COLO668 (cell line): ENCODE measurements around the gene U2AF2.

Experiments used
- DNase-seq: peaks from one replicate; lab custom pipeline; 2025; ENCODE audit not compliant: unreplicated experiment; lab: John Stamatoyannopoulos, UW

Gene U2AF2

DNA sequence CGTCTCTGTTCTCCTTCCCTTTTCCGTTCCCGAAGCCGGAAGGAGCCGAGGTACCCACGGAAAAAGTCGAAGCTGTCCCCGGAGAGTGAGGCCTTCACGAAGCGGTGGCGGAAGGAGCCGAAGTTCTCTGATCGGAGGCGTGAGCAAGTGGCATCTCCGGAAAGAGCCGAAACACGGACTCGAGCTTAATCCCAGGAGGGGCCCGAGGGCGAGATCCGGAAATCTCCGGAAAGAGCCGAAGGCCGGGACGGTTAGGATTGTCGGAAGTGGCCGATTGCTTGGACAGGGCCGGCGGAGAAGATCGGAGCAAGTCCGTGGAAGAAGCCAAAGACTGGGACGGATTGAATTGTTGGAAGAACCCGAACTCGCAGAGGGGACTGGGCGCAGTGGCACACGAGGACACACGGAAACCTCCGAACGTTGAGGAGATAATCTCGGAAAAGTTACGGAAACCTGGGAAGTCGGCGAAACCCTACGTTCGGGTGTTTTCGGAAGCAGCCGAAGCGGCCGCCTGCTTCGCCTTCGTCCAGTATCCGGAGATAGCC, 440 bp upstream of the U2AF2 start:
- peak; percentile 98 for DNase-seq

GRCh38 chr19:55655648-55656040, 809 bp downstream of the U2AF2 start:
- no peak for DNase-seq

DNA sequence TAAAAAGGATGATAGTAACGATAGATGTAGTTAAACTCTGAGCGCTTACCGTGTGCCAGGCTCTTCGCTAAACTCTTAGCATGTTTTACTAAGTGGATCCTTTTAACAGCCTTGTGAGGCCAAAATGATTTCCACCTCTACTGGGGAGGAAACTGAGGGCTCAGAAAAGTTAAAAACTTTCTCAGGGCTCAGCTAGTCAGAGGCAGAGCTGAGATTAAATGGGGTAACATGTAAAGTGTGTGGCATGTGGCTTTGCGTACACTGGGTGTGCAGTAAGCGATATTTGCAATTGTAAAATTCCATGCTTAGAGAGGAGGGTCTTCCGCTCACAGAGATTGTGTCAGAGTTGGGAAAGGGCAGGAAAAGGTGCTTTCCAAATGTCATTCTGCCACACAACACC, 1.7 kb downstream of the U2AF2 start:
- DNase-seq: no peak

DNA sequence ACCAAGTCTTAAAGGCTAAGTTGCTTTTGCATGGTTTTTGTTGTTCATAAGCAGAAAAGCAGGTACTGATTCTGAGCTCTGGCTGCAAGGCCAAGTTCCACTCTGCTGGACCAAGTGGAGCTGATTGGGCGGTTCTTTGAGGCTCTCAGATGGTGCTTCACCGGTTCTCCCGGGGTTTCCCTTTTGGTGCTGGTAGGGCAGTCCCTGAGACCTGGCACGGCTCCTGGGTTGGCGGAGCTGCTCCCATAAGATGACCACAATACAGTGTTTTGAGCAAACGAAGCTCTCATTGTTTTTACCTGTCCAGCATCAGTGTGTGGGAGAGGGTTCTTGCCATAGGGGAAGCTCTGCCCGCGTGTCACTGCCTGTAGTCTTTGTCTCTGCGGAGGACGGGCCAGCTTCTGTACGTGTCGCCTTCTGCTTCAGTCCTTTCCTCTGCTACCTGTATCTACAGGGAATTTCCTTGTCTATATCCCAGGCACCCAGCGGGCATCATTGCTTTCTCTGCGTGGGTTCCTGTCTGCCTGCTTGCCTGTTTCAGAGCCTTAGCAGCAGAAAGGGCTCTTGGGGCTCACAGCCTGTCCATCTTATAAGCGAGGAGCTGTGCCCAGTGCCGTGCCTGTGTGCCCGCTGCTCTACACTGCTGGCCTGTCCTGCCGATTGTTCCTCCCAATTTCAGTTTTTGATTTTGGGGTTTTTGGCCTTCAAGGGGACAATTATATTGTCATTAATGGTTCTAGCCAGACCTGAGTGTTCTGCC, 2.3 kb downstream of the U2AF2 start:
- DNase-seq: peak; percentile 18

- DNase-seq: no peak
Measured at GRCh38 chr19:55658846-55659459, 4.1 kb downstream of the U2AF2 start.

GRCh38 chr19:55659822-55660221, 5.0 kb downstream of the U2AF2 start:
- no peak for DNase-seq

DNA sequence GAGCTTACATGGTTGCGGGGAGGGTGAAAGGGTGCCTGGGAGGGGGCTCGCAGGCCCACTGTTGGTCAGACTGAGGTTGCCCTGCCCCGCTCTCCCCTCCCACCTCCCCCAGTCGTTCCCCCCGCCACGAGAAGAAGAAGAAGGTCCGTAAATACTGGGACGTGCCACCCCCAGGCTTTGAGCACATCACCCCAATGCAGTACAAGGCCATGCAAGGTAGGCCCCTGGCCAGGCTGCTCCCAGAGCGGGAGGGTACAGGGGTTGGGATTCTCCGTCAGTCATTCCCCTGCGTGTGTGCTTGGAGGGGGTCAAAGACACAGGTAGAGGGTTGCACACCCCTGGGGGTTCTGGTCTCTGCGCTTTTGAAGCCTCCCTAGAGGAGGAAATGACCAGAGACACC, 5.6 kb downstream of the U2AF2 start:
- no peak for DNase-seq

- no peak for DNase-seq
Measured at GRCh38 chr19:55660991-55661390, 6.2 kb downstream of the U2AF2 start.

- DNase-seq: no peak
Measured at GRCh38 chr19:55661826-55662225, 7.0 kb downstream of the U2AF2 start.

- no peak for DNase-seq
Measured at GRCh38 chr19:55663846-55664536, 9.2 kb downstream of the U2AF2 start.

GRCh38 chr19:55666343-55667005, 11.6 kb downstream of the U2AF2 start:
- DNase-seq: no peak

- DNase-seq: no peak
Measured at GRCh38 chr19:55667006-55667381, 12.2 kb downstream of the U2AF2 start.

- no peak for DNase-seq
Measured at GRCh38 chr19:55667511-55667910, 12.7 kb downstream of the U2AF2 start.

DNA sequence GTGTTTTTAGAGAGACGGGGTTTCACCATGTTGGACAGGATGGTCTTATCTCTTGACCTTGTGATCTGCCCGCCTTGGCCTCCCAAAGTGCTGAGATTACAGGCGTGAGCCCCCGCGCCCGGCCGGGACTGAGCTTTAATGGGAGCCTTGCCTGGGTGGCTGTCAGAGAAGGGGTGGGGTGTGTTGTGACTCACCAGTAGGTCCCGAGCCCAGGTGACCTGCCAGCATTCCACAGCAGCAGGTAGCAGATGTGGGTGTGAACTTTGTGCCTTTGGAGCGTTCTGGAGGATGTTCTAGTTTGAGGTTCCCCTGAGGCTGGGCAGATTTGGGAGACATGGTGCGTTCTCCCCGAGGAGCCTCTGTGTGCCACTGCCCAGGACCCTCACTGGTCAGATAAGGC, 13.1 kb downstream of the U2AF2 start:
- no peak for DNase-seq

DNA sequence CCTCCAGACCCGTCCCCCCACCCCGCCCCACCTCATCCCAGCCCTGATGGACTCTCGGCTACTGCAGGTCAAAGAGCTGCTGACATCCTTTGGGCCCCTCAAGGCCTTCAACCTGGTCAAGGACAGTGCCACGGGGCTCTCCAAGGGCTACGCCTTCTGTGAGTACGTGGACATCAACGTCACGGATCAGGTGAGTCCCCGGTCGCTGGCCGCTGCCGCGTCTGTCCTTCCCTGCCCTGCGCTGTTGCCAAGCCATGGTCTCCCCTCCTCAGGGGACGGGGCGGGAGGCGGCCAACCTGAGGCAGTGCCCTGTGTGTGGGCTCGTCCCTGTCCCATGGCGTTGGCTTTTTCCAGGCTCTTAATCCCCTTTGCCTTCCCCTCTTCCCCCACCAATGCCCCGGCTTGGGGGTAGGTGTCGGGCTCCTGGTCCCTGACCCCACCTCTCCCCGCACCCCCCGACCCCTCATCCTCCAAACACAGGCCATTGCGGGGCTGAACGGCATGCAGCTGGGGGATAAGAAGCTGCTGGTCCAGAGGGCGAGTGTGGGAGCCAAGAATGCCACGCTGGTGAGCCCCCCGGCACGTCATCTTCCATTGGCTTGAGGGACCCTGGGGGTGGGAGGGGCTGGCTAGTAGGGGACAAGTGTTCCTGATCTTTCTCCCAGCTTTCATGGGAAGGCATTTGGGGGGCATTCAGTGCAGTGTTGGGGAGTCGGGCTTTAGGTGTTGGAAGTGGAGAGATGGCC, 13.9 kb downstream of the U2AF2 start:
- no peak for DNase-seq

- DNase-seq: no peak
Measured at GRCh38 chr19:55669418-55670279, 14.8 kb downstream of the U2AF2 start.

DNA sequence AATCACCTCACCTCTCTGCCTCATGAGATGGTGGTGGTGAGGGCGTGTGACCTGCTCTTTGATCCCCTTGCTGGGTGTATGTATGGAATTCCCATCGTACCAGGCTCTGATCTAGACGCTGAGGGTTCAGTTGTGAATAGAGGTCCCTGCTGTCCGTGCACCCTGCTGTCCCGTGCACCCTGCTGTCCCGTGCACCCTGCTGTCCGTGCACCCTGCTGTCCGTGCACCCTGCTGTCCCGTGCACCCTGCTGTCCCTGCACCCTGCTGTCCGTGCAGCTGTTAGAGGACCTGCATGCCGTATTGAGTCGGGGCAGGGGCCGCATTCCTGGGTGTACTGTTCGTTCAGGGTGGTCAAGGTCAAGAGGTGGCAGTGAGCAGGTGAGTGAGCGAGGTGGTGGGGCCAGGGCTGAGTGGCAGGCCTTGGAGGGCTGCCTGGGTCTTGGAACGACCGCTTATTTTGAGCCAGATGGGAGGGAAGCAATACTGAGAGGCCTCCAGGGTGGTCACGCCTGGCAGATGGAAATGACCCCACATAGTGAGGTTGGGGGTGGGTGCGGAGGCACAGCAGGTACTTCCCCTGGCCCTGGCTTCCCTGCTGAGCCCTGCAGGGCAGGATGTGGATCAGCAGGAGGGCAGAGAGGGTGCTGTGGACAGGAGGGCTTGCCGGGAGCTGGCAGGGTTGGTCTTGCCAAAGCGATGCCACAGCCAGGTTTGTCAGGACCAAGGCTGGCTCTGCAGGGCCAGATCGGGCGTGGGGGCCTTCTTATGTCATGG, 15.6 kb downstream of the U2AF2 start:
- peak; percentile 1 for DNase-seq

DNA sequence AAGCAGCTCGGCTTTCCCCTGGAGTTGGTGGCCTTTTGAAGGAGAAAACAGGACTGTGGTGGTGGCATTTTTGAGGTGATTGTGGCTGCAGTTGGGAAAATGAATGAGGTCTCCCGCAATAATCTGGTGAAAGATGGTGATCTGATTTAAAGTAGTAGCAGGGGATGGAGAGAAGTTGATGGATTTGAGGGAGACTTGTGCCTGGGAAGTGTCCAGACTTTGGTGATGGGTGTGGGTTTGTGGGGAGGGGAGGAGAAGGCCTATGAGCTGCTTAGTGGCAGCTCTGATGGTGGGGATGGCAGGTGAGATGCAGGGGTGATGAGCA, 16.2 kb downstream of the U2AF2 start:
- DNase-seq: no peak

DNA sequence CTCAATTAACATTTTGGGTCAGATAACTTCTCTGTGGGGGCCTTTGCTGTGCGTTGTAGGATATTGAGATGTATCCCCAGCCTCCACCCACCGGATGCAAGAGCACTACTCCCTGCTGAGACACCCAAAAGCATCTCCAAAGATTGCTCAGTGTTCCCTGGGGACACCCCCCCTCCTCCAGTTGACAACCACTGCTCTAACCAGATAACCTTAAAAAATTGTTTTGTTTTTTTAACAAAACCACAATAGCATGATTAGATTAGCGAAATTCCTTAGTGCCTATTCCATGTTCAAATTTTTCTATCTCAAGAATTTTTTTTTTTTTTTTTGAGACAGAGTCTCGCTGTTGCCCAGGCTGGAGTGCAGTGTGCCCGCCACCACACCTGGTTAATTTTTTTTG, 17.6 kb downstream of the U2AF2 start:
- DNase-seq: no peak
